GM23248 (cell line): ENCODE data around the gene TEF.

Experiments
- EZH2 ChIP-seq: fragments of 200-600 bp; sonication (generic); IDR thresholded peaks from 2 replicates; pipeline ENCODE4 v1.6.1; 2018; ENCODE audit warnings: antibody characterized with exemption, mild to moderate bottlenecking; ENCODE audit not compliant: insufficient read depth, poor library complexity, severe bottlenecking
- EZH2phosphoT487 ChIP-seq: fragments of 200-600 bp; sonication (generic); IDR thresholded peaks from 2 replicates; pipeline ENCODE4 v1.6.1; 2018; ENCODE audit warnings: antibody characterized with exemption, moderate library complexity, mild to moderate bottlenecking, low read depth; ENCODE audit not compliant: insufficient read depth

DNA sequence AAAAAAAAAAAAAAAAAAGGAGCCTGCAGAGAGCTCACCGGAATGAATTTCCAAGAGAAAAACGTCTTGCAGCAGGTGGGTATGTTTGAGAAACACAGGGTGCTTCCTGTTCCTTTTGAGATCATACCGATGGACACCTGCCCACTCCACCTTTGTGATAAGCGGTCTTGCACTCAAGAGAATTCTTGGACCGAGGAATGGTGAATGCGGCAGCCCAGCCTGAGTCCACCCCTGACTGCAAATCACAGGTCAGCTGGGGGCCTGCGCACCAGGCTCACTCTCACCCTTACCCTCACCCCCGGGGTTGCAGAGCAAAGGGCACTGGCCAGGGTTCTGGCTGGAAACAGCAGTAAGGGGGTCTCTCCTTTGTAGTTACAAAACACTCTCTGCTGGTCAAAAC, 16.8 kb upstream of the TEF start:
- no peak for TF ChIP-seq EZH2
- no peak for TF ChIP-seq EZH2phosphoT487
